ENCODE data around the gene CDH23. TPM values are rescaled to one million over a fixed set of nuclear protein-coding genes. Genes with fewer than 3 reads are reported as not detected.

CDH23 gene
- total and polyA plus RNA-seq, 10 of the 15 experiments (the other 5 are each of a cell fraction or from before 2014, with no cell fraction given): 0.09 to 0.40 (median 0.15) TPM; not detected in 1

DNA sequence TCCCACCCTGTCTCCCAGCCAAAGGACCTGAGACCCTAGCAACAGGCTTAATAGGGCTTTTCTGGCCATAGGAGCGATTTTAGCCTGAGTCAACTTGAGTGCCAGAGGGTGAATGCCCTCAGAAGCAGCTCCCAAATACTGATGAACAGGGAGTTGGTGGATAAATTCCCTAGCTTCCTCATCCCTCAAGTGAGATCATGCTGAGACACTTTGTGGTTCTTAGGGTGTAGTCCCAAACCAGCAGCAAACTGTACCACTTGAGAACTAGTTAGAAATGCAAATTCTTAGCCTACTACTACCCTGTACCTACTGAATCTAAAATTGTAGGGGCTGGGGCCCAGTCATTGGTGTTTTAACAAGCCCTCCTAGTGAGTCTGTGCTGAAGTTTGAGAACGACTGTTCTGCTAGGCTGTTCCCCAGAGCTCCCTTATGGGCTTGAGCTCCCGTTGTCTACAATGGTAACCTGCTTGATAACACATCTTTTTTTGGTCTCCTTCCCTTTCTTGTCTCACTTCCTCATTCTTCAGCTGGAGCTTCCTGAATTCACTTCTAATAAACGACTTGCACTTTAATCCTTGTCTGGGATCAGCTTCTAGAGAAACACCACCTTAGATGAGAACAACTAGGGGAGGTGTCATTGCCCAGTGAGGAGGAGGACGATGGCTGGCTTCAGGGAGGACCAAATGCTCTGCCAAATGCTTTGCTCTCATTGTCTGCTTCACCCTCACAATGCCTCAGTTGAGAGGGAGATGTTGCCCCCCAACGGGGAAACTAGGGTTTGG is 18.2 kb upstream of the CDH23 start:
- H4K20me1 ChIP-seq (ENCODE audit: control insufficient read depth, insufficient read depth): no peaks in the 10 kb centered on the region
- ChIA-PET RAD21 (ENCODE audit: unreplicated experiment) (interaction anchor here (0.9 to 7.2 kb wide), 6 partner anchors 9 to 395 kb away, joined by 3 to 77 read pairs (median 3); partner anchors contain the start of genes SLC29A3 and VSIR), SMC1A (ENCODE audit: uncharacterized antibody, unreplicated experiment) (interaction anchor here (0.5 to 18.0 kb wide), 16 partner anchors 8 to 395 kb away, joined by 3 to 249 read pairs (median 4); partner anchors contain the start of genes SLC29A3 and VSIR), CTCF (interaction anchor here (0.7 to 17.5 kb wide), 20 partner anchors 8 to 394 kb away, joined by 3 to 359 read pairs (median 4); partner anchors contain the start of gene SLC29A3), POLR2A (interaction anchor here (0.7 to 4.5 kb wide), 5 partner anchors 12 to 178 kb away, joined by 3 to 26 read pairs (median 4); partner anchors contain the start of gene SLC29A3)
- H3K9ac ChIP-seq (ENCODE audit: control insufficient read depth, insufficient read depth, low read length): no peak overlapping the region
- H3K27ac ChIP-seq (ENCODE audit: control insufficient read depth, insufficient read depth): peak overlapping the region; percentile 25; the same call in 1 of the 2 replicates
- DNase-seq (ENCODE audit: low read depth, low spot score): no peak
- H3K79me2 ChIP-seq (ENCODE audit: control insufficient read depth, insufficient read depth, low read length): no peaks in the 10 kb centered on the region
- intact Hi-C loops (cut with micrococcal nuclease; ENCODE audit: unreplicated experiment): loop anchor here (5.0 kb wide), 1 partner anchor 669 kb away; no protein-coding TSS in a partner anchor
- peak overlapping the region; percentile 46; the same call in 1 of the 2 replicates for H3K4me2 ChIP-seq (ENCODE audit: control insufficient read depth, insufficient read depth)
- WGBS (ENCODE audit: insufficient coverage, insufficient replicate concordance, low lambda C conversion rate, missing lambda C conversion rate): 14% methylated on average over 6 of the region's 6 CpGs
- no peak for ATAC-seq
- H3K36me3 ChIP-seq (ENCODE audit: control insufficient read depth in 2 of 2, insufficient read depth in 2 of 2, low read length in 1 of 2): no peaks in the 10 kb centered on the region
- in situ Hi-C loops (cut with MboI): no loop called here
- no peak overlapping the region for H3K4me3 ChIP-seq
- H2AFZ ChIP-seq (ENCODE audit: control insufficient read depth, low read depth, low read length): peak overlapping the region; percentile 50
- FAIRE-seq: peak; percentile 73
- peaks cover 36% of the 10 kb centered on the region for H3K4me1 ChIP-seq (ENCODE audit: control insufficient read depth, insufficient read depth, low read length)
- no TSS peak for BruUV-seq (replicated peaks)
- H3K9me3 ChIP-seq (replicated peaks; ENCODE audit: control insufficient read depth, insufficient read depth, low read length): no peaks in the 10 kb centered on the region
- no peaks in the 10 kb centered on the region for H3K27me3 ChIP-seq (replicated peaks in 1 of 2; ENCODE audit: control insufficient read depth in 2 of 2, insufficient read depth in 2 of 2, low read length in 1 of 2)
- TF ChIP-seq, protein P1, sequence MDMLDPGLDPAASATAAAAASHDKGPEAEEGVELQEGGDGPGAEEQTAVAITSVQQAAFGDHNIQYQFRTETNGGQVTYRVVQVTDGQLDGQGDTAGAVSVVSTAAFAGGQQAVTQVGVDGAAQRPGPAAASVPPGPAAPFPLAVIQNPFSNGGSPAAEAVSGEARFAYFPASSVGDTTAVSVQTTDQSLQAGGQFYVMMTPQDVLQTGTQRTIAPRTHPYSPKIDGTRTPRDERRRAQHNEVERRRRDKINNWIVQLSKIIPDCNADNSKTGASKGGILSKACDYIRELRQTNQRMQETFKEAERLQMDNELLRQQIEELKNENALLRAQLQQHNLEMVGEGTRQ (IDR thresholded peaks at IDR 0.05; ENCODE audit: borderline replicate concordance, low read depth, low read length): no peak
- TF ChIP-seq RELB (IDR thresholded peaks at IDR 0.05; ENCODE audit: low read depth) (peak; percentile 41; the same call in 1 of the 2 replicates), EP300 (IDR thresholded peaks at IDR 0.05; ENCODE audit: borderline replicate concordance in 1 of 2, control insufficient read depth in 1 of 2, low read depth in 2 of 2, low read length in 2 of 2) (no peak), IRF5 (IDR thresholded peaks at IDR 0.05; ENCODE audit: borderline replicate concordance) (no peak), NR2C1 (IDR thresholded peaks at IDR 0.05) (no peak), RAD51 (IDR thresholded peaks at IDR 0.05) (no peak), POU2F2 (IDR thresholded peaks at IDR 0.05; ENCODE audit: borderline replicate concordance, low read depth, low read length) (no peak), SP1 (IDR thresholded peaks at IDR 0.05; ENCODE audit: low read depth, low read length) (no peak), ESRRA (IDR thresholded peaks at IDR 0.05; ENCODE audit: low read length) (no peak), KAT2A (conservative IDR thresholded peaks at IDR 0.05; ENCODE audit: control insufficient read depth, low read depth, low read length) (no peak), ZNF24 (IDR thresholded peaks at IDR 0.05) (no peak), RCOR1 (conservative IDR thresholded peaks at IDR 0.05; ENCODE audit: low read depth, low read length) (no peak)
- TF ChIP-seq, protein P2, sequence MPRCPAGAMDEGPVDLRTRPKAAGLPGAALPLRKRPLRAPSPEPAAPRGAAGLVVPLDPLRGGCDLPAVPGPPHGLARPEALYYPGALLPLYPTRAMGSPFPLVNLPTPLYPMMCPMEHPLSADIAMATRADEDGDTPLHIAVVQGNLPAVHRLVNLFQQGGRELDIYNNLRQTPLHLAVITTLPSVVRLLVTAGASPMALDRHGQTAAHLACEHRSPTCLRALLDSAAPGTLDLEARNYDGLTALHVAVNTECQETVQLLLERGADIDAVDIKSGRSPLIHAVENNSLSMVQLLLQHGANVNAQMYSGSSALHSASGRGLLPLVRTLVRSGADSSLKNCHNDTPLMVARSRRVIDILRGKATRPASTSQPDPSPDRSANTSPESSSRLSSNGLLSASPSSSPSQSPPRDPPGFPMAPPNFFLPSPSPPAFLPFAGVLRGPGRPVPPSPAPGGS (IDR thresholded peaks at IDR 0.05; ENCODE audit: borderline replicate concordance, insufficient read depth, low read depth, low read length, poor library complexity, severe bottlenecking): no peak

Data from GM12878 (cell line).